Activated T-cell treated with anti-CD3 and anti-CD28 coated beads, Interleukin-2, amount 50 U/mL, for 1 hour (primary cell): ENCODE results near the gene TTLL1.
"Not testable (repeated sequence)": the region's sequence is repeated elsewhere in the genome, so short reads cannot be mapped to it uniquely, and the experiment has no call there.

Source experiments
- DNase-seq: peaks from one replicate; pipeline ENCODE4 v3.0.0-alpha.2; 2020

Gene TTLL1

GRCh38 chr22:43008921-43009320 lies 80.3 kb downstream of the TTLL1 start:
- no peak for DNase-seq

GRCh38 chr22:43008509-43008908 lies 80.7 kb downstream of the TTLL1 start:
- no peak for DNase-seq

- no peak for DNase-seq
These were observed 81.6 kb downstream of the TTLL1 start for GRCh38 chr22:43007519-43008102.

- no peak for DNase-seq
These were observed 82.4 kb downstream of the TTLL1 start for GRCh38 chr22:43006753-43007152.

GRCh38 chr22:43006016-43006505 lies 83.1 kb downstream of the TTLL1 start:
- no peak for DNase-seq

GRCh38 chr22:43005106-43005505 lies 84.1 kb downstream of the TTLL1 start:
- no peak for DNase-seq

GRCh38 chr22:43004362-43005035 lies 84.7 kb downstream of the TTLL1 start:
- no peak for DNase-seq

- no peak for DNase-seq
These were observed 87.0 kb downstream of the TTLL1 start for GRCh38 chr22:43002202-43002586.

- DNase-seq: no peak
These were observed 87.7 kb downstream of the TTLL1 start for GRCh38 chr22:43001271-43002201.

GRCh38 chr22:43000441-43001175 lies 88.6 kb downstream of the TTLL1 start:
- DNase-seq: no peak

- no peak for DNase-seq
These were observed 91.6 kb downstream of the TTLL1 start for GRCh38 chr22:42997582-42998090.

- no peak for DNase-seq
These were observed 92.4 kb downstream of the TTLL1 start for GRCh38 chr22:42996646-42997365.

- DNase-seq: not testable (repeated sequence)
These were observed 93.5 kb downstream of the TTLL1 start for GRCh38 chr22:42995654-42996053.

- DNase-seq: no peak
These were observed 94.2 kb downstream of the TTLL1 start for GRCh38 chr22:42994917-42995562.

GRCh38 chr22:42994276-42994916 lies 94.8 kb downstream of the TTLL1 start:
- no peak for DNase-seq

GRCh38 chr22:42993651-42994275 lies 95.4 kb downstream of the TTLL1 start:
- no peak for DNase-seq

GRCh38 chr22:42992886-42993479 lies 96.2 kb downstream of the TTLL1 start:
- DNase-seq: no peak

GRCh38 chr22:42992092-42992491 lies 97.1 kb downstream of the TTLL1 start:
- DNase-seq: no peak

- DNase-seq: no peak
These were observed 98.1 kb downstream of the TTLL1 start for GRCh38 chr22:42991010-42991651.
